ENCODE results near the gene SETD6. TPM values are rescaled to one million over a fixed set of nuclear protein-coding genes. Genes with fewer than 3 reads are reported as not detected.

Gene SETD6
- total and polyA plus RNA-seq, 2 of the 13 experiments (the other 11 are each of a cell fraction or from before 2014, with no cell fraction given): 24.0 to 25.7 TPM

DNA sequence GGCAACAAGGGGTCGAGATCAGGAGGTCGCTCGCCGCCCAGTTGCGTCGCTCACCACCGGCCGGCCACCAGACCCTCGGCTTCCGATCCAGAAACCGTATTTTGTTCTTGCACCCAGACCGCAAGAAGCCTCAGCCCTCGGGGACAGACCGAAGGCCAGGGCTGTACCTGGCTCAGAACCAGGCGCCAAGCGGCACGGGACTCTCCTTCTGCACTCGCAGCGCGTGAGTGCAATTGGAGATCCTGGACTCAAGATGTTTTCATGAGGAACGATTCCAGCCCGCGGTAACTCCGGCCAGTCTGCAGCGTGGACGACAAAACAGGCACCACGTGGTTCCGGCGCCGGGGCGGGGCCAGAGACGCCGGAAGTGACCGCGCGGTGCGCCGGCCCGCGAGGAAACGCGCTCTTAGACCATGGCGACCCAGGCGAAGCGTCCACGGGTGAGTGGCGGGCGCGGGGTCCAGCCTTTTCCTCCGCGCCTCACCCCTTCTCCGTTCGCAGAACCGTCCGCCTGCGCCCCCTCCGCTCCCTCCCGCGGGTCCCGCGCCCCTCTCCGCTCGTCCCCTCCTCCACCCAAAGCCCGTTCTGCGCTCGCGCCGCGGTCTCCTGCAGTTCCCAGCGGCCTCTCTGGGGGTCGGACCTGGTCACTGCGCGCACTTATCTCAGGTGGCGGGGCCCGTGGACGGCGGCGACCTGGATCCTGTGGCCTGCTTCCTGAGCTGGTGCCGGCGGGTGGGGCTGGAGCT is at the start of gene SETD6 (continued):
- no peak for TF ChIP-seq NFYB (CRISPR knock-in tag; IDR thresholded peaks at IDR 0.05)
- TF ChIP-seq JARID2 (CRISPR knock-in tag; IDR thresholded peaks at IDR 0.05; ENCODE audit: insufficient replicate concordance): peak; percentile 34
- TF ChIP-seq ZNF317 (CRISPR knock-in tag; IDR thresholded peaks at IDR 0.05): peak; percentile 81; the same call in 1 of the 2 replicates
- TF ChIP-seq ELF1 (CRISPR knock-in tag; IDR thresholded peaks at IDR 0.05): peak; percentile 90
- TF ChIP-seq DPF2 (CRISPR knock-in tag; IDR thresholded peaks at IDR 0.05; ENCODE audit: borderline replicate concordance, low read depth): no peak
- peak; percentile 94 for TF ChIP-seq ZNF547 (CRISPR knock-in tag; IDR thresholded peaks at IDR 0.05)
- peak; percentile 43; the same call in 1 of the 2 replicates for TF ChIP-seq ETV6 (CRISPR knock-in tag; conservative IDR thresholded peaks at IDR 0.05)
- peak; percentile 95 for TF ChIP-seq NRL (CRISPR knock-in tag; IDR thresholded peaks at IDR 0.05; ENCODE audit: borderline replicate concordance)
- TF ChIP-seq, protein P1, sequence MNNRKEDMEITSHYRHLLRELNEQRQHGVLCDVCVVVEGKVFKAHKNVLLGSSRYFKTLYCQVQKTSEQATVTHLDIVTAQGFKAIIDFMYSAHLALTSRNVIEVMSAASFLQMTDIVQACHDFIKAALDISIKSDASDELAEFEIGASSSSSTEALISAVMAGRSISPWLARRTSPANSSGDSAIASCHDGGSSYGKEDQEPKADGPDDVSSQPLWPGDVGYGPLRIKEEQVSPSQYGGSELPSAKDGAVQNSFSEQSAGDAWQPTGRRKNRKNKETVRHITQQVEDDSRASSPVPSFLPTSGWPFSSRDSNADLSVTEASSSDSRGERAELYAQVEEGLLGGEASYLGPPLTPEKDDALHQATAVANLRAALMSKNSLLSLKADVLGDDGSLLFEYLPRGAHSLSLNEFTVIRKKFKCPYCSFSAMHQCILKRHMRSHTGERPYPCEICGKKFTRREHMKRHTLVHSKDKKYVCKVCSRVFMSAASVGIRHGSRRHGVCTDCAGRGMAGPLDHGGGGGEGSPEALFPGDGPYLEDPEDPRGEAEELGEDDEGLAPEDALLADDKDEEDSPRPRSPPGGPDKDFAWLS (CRISPR knock-in tag; IDR thresholded peaks at IDR 0.05; ENCODE audit: borderline replicate concordance): no peak; the same call in 1 of the 2 replicates
- peak; percentile 97 for TF ChIP-seq ZNF451 (CRISPR knock-in tag; IDR thresholded peaks at IDR 0.05)
- TF ChIP-seq, protein P2, sequence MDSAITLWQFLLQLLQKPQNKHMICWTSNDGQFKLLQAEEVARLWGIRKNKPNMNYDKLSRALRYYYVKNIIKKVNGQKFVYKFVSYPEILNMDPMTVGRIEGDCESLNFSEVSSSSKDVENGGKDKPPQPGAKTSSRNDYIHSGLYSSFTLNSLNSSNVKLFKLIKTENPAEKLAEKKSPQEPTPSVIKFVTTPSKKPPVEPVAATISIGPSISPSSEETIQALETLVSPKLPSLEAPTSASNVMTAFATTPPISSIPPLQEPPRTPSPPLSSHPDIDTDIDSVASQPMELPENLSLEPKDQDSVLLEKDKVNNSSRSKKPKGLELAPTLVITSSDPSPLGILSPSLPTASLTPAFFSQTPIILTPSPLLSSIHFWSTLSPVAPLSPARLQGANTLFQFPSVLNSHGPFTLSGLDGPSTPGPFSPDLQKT (CRISPR knock-in tag; IDR thresholded peaks at IDR 0.05; ENCODE audit: borderline replicate concordance): peak; percentile 29; the same call in 1 of the 2 replicates
- TF ChIP-seq NFIC (IDR thresholded peaks at IDR 0.05; ENCODE audit: low read length): no peak; the same call in 1 of the 2 replicates
- TF ChIP-seq ZNF709 (CRISPR knock-in tag; IDR thresholded peaks at IDR 0.05): peak; percentile 93
- TF ChIP-seq ZNF205 (CRISPR knock-in tag; IDR thresholded peaks at IDR 0.05): peak; percentile 63
- peak; percentile 94 for TF ChIP-seq ZSCAN29 (CRISPR knock-in tag; conservative IDR thresholded peaks at IDR 0.05)
- TF ChIP-seq KLF9 (CRISPR knock-in tag; IDR thresholded peaks at IDR 0.05; ENCODE audit: low read depth): no peak
- TF ChIP-seq, protein P3, sequence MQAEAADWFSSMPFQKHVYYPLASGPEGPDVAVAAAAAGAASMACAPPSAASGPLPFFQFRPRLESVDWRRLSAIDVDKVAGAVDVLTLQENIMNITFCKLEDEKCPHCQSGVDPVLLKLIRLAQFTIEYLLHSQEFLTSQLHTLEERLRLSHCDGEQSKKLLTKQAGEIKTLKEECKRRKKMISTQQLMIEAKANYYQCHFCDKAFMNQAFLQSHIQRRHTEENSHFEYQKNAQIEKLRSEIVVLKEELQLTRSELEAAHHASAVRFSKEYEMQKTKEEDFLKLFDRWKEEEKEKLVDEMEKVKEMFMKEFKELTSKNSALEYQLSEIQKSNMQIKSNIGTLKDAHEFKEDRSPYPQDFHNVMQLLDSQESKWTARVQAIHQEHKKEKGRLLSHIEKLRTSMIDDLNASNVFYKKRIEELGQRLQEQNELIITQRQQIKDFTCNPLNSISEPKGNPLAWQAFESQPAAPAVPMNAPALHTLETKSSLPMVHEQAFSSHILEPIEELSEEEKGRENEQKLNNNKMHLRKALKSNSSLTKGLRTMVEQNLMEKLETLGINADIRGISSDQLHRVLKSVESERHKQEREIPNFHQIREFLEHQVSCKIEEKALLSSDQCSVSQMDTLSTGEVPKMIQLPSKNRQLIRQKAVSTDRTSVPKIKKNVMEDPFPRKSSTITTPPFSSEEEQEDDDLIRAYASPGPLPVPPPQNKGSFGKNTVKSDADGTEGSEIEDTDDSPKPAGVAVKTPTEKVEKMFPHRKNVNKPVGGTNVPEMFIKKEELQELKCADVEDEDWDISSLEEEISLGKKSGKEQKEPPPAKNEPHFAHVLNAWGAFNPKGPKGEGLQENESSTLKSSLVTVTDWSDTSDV (CRISPR knock-in tag; IDR thresholded peaks at IDR 0.05): no peak; the same call in 1 of the 2 replicates
- TF ChIP-seq NR2C2 (CRISPR knock-in tag; IDR thresholded peaks at IDR 0.05; ENCODE audit: borderline replicate concordance): peak; percentile 81
- peak; percentile 94 for TF ChIP-seq ZNF30 (CRISPR knock-in tag; IDR thresholded peaks at IDR 0.05)
- TF ChIP-seq ZNF563 (CRISPR knock-in tag; IDR thresholded peaks at IDR 0.05): peak; percentile 97
- TF ChIP-seq SPEN (CRISPR knock-in tag; IDR thresholded peaks at IDR 0.05; ENCODE audit: low read depth): 0 out of 2 replicates have a peak, but pooled peaks have one; percentile 30
- peak; percentile 7; the same call in 1 of the 2 replicates for TF ChIP-seq STAG1 (CRISPR knock-in tag; IDR thresholded peaks at IDR 0.05)
- TF ChIP-seq ZNF430 (CRISPR knock-in tag; IDR thresholded peaks at IDR 0.05): peak; percentile 80; the same call in 1 of the 2 replicates
- TF ChIP-seq ZFYVE20 (CRISPR knock-in tag; IDR thresholded peaks at IDR 0.05; ENCODE audit: borderline replicate concordance, low read depth): no peak

Measured in HepG2 (cell line).